OCI-LY7 (cell line): ENCODE measurements around the gene UBD. TPM values are rescaled to one million over a fixed set of nuclear protein-coding genes. Genes with fewer than 3 reads are reported as not detected.

Experiments used
- BruUV-seq: library from RNA; stranded (reverse); fragments of 400-500 nt; replicated peaks from 2 replicates; lab custom pipeline; 2021; lab: Mats Ljungman, UMichigan
- CTCF ChIA-PET: fragments of 300-600 bp; sonication (Branson Sonifier 250); formaldehyde crosslinking; loops from one replicate; lab custom pipeline; 2022; ENCODE audit warnings: antibody characterized with exemption; ENCODE audit not compliant: unreplicated experiment; lab: Charles Lee
- POLR2A ChIA-PET: fragments of 300-600 bp; sonication (Branson Sonifier 250); formaldehyde crosslinking; loops from one replicate; lab custom pipeline; 2022; ENCODE audit warnings: antibody characterized with exemption; lab: Charles Lee
- DNase-seq: peaks from one replicate; pipeline ENCODE4 v3.0.0-alpha.2; 2015; ENCODE audit warnings: low spot score
- H2AFZ ChIP-seq: fragments of 200-600 bp; sonication (generic), shearing (Covaris generic); 2 replicates; pipeline ENCODE4 v1.6.1; 2014; ENCODE audit warnings: mild to moderate bottlenecking, antibody characterized with exemption, low read length, moderate library complexity
- H3K27ac ChIP-seq: fragments of 200-600 bp; sonication (generic); 2 replicates; pipeline ENCODE4 v1.5.1; 2014; ENCODE audit warnings: mixed run types, low read depth, mild to moderate bottlenecking, moderate library complexity, low read length, inconsistent platforms; ENCODE audit not compliant: poor library complexity, severe bottlenecking
- H3K36me3 ChIP-seq: fragments of 200-600 bp; sonication (generic); 2 replicates; pipeline ENCODE4 v1.6.1; 2014; ENCODE audit warnings: mild to moderate bottlenecking, antibody characterized with exemption, low read length, moderate library complexity, mixed read lengths; ENCODE audit not compliant: insufficient read depth
- H3K4me1 ChIP-seq: fragments of 200-600 bp; sonication (generic); 2 replicates; pipeline ENCODE4 v1.5.1; 2014; ENCODE audit warnings: mild to moderate bottlenecking, low read length; ENCODE audit not compliant: insufficient read depth, poor library complexity, severe bottlenecking
- H3K4me2 ChIP-seq: fragments of 200-600 bp; sonication (generic); 2 replicates; pipeline ENCODE4 v1.6.1; 2014; ENCODE audit warnings: mild to moderate bottlenecking, low read length
- H3K4me3 ChIP-seq: fragments of 200-600 bp; sonication (generic); 2 replicates; pipeline ENCODE4 v1.5.1; 2014; ENCODE audit warnings: mild to moderate bottlenecking, low read depth, low read length; ENCODE audit not compliant: poor library complexity, severe bottlenecking
- H3K79me2 ChIP-seq: fragments of 200-600 bp; sonication (generic); 2 replicates; pipeline ENCODE4 v1.6.1; 2016; ENCODE audit warnings: low read depth, mild to moderate bottlenecking, low read length, moderate library complexity, mixed read lengths; ENCODE audit not compliant: insufficient read depth
- H3K9me2 ChIP-seq: fragments of 200-600 bp; sonication (generic); 2 replicates; pipeline ENCODE4 v1.6.1; 2016; ENCODE audit warnings: mild to moderate bottlenecking, low read length, mixed read lengths; ENCODE audit not compliant: insufficient read depth
- H3K9me3 ChIP-seq: fragments of 200-600 bp; sonication (generic); 2 replicates; pipeline ENCODE4 v1.6.1; 2014; ENCODE audit warnings: mild to moderate bottlenecking, mixed run types, low read length, mixed read lengths
- H4K20me1 ChIP-seq: fragments of 200-600 bp; sonication (generic); 2 replicates; pipeline ENCODE4 v1.6.1; 2014; ENCODE audit warnings: mild to moderate bottlenecking, antibody characterized with exemption, low read length, moderate library complexity, mixed read lengths; ENCODE audit not compliant: insufficient read depth
- CTCF ChIP-seq: fragments of 200-600 bp; sonication (generic); conservative IDR thresholded peaks from 2 replicates; pipeline ENCODE4 v1.5.1; 2014; ENCODE audit warnings: mild to moderate bottlenecking, antibody characterized with exemption, low read length, moderate library complexity, mixed read lengths
- EZH2phosphoT487 ChIP-seq: fragments of 200-600 bp; sonication (generic); IDR thresholded peaks from 2 replicates; pipeline ENCODE4 v1.6.1; 2018; ENCODE audit warnings: low read depth, borderline replicate concordance, mild to moderate bottlenecking, mixed run types, antibody characterized with exemption, low read length, moderate library complexity, mixed read lengths
- intact Hi-C: fragments of 100-400 bp; cut with micrococcal nuclease; formaldehyde crosslinking; loops from one replicate; pipeline ENCODE4 v1.10.0; 2022; ENCODE audit not compliant: unreplicated experiment
- total RNA-seq, 2 experiments: library from RNA; depleted of rRNA in 1 of 2; stranded (reverse); fragments of >200 nt in 1 of 2; shearing (Covaris generic) in 1 of 2; gene quantifications; 2 replicates each; pipeline ENCODE4 v1.2.3, GENCODE V29; 2014 to 2022

The UBD gene
- total RNA-seq, 2 experiments from 2014 or later = not detected

- H2AFZ ChIP-seq = no peak overlapping the region
- no peak overlapping the region for H3K4me3 ChIP-seq
- intact Hi-C loops = no loop called here
- H3K4me2 ChIP-seq = no peak overlapping the region
- no peak for TF ChIP-seq CTCF
- no peak for TF ChIP-seq EZH2phosphoT487
- no peak overlapping the region for H3K27ac ChIP-seq
- BruUV-seq = no TSS peak
- H3K79me2 ChIP-seq = no peaks in the 10 kb centered on the region
- no peaks in the 10 kb centered on the region for H4K20me1 ChIP-seq
- no peaks in the 10 kb centered on the region for H3K9me2 ChIP-seq
- DNase-seq = no peak
- no peaks in the 10 kb centered on the region for H3K36me3 ChIP-seq
- H3K4me1 ChIP-seq = no peaks in the 10 kb centered on the region
- no peaks in the 10 kb centered on the region for H3K9me3 ChIP-seq
- CTCF ChIA-PET = no interaction called here
- POLR2A ChIA-PET = no interaction called here
Measured at GRCh38 chr6:29521006-29521680, 38.4 kb downstream of the UBD start.

GRCh38 chr6:29520232-29520631 lies 39.3 kb downstream of the UBD start:
- Histone ChIP-seq H3K4me3 (no peak overlapping the region), H4K20me1 (no peaks in the 10 kb centered on the region), H3K4me2 (no peak overlapping the region), H3K9me3 (no peaks in the 10 kb centered on the region), H3K27ac (no peak overlapping the region), H3K36me3 (no peaks in the 10 kb centered on the region), H3K4me1 (no peaks in the 10 kb centered on the region), H3K79me2 (no peaks in the 10 kb centered on the region), H2AFZ (no peak overlapping the region), H3K9me2 (no peaks in the 10 kb centered on the region)
- intact Hi-C loops = no loop called here
- no TSS peak for BruUV-seq
- DNase-seq = no peak
- TF ChIP-seq CTCF (no peak), EZH2phosphoT487 (no peak)
- ChIA-PET CTCF (no interaction called here), POLR2A (no interaction called here)

DNA sequence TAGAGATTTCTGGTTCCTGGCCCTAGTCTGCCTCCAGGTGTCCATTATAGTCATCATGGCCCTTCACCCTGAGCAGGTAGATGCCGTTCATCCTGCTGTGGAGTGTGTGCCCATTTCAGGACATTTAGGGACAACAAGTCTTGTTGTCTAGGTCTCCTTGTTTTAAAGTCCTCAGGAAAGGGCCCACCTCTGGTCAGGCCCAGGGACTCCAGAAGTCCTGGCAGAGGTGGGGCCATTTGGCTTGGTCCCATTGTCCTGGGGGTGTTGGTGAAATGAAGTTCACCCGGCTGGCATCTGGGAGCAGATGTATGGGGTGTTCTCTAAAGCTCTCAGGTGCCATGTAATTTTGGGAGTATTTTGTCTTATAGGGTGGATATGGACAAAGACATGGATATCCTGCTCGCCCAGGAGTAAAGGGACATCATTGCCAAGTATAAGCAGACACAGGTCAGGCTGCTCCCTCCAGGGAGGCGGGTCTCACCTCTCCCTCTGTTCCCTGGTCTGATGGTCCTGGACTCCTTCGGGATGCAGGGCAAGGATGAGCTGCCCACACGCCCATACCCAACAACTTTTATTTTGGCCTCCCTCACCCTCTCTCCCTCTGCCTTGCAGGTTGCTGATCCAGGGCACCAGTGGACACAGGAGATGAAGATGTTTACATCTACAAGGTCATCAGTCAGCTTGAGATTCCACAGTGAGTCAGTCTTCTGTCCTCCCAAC lies 40.1 kb downstream of the UBD start:
- CTCF ChIA-PET = no interaction called here
- H3K4me2 ChIP-seq = no peak overlapping the region
- intact Hi-C loops = no loop called here
- no TSS peak for BruUV-seq
- H3K4me3 ChIP-seq = no peak overlapping the region
- no peaks in the 10 kb centered on the region for H4K20me1 ChIP-seq
- H3K27ac ChIP-seq = no peak overlapping the region
- POLR2A ChIA-PET = no interaction called here
- TF ChIP-seq CTCF = no peak
- TF ChIP-seq EZH2phosphoT487 = no peak
- no peaks in the 10 kb centered on the region for H3K4me1 ChIP-seq
- H3K79me2 ChIP-seq = no peaks in the 10 kb centered on the region
- H2AFZ ChIP-seq = no peak overlapping the region
- no peaks in the 10 kb centered on the region for H3K9me2 ChIP-seq
- no peak for DNase-seq
- H3K36me3 ChIP-seq = no peaks in the 10 kb centered on the region
- no peaks in the 10 kb centered on the region for H3K9me3 ChIP-seq
